COLO668 (cell line): ENCODE measurements around the gene VCPKMT.

Experiments
- DNase-seq: peaks from one replicate; lab custom pipeline; 2025; ENCODE audit not compliant: unreplicated experiment; lab: John Stamatoyannopoulos, UW

The VCPKMT gene

DNA sequence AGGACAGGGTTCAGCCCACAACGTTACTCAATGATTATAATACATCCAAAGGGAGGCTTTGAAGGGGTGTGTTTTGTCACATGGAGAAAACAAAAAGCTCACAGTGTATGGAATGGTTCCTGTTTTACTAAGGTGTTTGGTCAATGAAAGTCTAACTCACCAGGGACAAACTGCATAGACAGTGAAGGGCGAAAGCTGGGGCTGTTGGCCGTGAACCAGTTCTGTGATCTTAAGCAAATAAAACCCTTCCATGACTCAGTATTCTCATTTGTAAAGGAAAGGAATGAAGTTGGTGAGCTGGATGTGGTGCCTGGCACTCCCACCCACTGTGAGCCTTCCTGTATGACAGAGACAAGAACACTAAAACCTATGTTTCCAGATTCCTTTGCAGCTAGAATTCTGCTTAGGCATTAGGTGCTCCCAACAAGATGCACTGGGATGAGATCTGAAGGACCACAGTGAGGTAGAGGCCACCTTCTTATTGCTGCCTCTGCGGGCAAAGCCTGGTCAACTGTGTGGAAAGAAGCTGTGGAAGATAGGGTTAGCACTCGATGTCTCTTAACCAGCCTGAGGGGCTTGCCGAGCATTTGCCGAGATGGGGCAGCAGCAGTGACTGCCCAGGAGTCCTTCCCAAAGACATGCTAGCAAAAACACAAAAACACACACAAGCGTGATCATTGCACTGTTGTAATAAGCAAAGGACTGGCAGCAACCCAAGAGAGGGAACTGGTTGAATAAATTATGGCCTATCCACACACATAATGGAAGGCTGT, 48.5 kb downstream of the VCPKMT start:
- DNase-seq: no peak

DNA sequence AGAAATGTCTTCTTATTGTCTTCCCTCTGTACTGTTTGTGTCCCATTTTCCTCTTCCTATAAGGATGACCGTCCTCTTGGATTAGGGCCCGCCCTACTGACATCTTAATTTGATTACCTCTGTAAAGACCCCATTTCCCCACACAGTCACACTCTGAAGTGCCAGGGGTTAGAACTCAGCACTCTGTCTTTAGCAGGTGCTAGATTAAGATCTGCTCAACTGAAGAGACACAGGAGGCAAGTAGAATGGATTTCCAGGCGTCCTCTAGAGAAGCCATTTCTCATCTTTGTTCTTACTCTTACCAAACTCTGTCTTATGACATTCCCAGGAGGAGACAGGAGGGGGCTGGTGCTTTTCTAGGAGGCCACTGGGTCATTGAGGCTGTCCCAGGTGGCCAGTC, 50.8 kb downstream of the VCPKMT start:
- no peak for DNase-seq

DNA sequence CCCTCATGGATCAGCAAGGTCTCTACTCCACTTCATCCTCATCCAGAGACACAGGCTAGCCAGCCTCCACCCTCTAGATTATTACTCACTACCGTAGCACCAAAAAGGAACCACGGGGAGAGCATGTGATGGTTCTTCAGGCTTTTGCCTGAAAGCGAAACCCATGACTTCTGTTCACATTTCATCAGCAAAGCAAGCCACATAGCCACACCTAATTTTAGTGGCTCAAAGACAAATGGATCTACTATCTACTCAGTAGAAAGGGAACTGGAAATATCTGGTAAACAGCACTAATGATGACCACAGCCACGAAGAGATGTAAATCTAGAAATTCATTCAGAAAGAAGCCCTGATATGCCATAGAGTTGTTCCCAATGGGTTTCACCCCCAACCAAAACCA, 51.4 kb downstream of the VCPKMT start:
- no peak for DNase-seq

DNA sequence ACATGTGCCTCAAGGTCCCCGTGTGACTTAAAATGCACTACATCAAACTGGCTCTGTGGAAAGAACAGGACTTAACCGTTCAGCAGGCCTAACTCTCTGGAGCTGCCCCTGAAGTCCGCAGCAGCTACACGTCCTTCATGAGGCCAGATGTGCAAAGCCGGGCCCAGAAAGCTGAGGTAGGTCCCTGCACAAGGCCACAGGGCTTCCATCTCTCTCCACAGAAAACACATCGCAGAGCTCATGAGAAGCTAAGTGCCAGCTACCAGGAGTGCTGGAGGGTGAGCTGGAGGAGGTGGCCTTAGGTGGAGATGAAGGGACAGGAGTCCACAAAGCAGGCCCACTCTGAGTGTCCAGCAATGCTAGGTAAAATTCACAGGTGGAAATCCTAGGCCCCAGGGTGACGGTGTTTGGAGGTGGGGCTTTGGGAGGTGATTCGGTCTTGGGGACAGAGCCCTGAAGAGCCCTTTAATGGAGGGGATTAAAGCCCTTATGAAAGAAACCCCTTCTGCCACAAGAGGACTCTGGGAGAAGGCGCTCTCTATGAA, 52.4 kb downstream of the VCPKMT start:
- no peak for DNase-seq

DNA sequence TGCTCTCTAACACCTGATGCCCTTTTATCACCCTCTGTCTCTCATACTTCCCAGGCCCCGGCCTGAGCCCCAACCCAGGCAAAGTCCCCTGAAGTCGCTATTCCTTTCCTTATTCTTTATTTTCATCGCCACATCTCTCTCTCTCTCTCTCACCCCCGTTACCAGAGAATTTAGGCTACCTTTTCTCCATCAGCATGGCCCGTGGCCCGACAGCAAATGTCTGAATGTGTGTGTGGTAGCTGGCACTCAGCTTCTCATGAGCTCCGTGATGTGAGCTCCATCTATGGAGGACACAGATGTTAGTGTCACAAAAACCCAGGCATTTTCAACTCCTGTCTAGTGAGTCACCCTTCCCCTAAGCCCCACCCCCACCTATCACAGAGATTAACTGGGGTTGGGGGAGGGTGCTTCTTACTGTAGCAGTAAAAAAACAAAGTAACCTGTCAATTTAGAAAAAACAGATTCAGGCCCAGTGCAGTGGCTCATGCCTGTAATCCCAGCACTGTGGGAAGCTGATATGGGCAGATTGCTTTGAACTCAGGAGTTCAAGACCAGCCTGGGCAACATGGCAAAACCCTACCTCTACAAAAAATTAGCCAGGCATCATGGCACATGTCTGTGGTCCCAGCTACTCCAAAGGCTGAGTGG, 53.8 kb downstream of the VCPKMT start:
- no peak for DNase-seq

DNA sequence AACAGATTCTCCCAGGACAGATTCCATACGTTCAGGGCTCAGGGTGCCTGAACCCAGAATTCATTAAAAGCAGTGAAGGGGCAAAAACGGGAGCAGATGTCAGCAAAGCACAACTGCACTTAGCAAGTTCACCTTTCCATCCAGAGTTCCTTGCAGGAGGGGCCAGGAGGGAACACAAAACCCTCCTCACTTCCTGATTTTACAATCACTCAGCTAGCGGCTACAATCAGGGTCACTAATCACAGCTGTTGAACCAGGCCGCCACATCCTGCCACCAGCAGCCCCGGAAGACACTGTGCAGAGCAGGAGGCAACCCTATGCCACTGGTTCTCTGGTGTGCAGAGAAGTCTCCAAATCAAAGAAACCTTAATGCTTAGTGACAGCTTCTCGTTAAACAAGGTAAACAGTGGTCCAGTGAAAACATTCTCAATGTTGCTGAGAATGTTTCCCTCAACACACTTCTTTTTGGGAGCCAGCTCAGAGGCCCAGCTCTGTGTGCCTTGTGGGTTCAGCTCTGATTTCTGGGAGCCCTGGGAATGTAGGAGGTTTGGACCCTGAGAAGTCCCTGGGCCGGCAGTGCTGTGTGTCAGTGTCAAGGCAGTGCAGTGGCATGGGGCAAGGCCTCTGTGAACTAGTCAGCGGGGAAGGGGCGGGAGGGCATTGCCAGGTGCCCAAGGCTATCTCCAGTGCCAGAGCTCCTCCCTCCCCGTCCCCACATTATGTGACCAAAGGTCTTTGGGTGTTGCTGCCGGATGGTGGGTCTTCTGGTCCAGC, 54.5 kb downstream of the VCPKMT start:
- no peak for DNase-seq

DNA sequence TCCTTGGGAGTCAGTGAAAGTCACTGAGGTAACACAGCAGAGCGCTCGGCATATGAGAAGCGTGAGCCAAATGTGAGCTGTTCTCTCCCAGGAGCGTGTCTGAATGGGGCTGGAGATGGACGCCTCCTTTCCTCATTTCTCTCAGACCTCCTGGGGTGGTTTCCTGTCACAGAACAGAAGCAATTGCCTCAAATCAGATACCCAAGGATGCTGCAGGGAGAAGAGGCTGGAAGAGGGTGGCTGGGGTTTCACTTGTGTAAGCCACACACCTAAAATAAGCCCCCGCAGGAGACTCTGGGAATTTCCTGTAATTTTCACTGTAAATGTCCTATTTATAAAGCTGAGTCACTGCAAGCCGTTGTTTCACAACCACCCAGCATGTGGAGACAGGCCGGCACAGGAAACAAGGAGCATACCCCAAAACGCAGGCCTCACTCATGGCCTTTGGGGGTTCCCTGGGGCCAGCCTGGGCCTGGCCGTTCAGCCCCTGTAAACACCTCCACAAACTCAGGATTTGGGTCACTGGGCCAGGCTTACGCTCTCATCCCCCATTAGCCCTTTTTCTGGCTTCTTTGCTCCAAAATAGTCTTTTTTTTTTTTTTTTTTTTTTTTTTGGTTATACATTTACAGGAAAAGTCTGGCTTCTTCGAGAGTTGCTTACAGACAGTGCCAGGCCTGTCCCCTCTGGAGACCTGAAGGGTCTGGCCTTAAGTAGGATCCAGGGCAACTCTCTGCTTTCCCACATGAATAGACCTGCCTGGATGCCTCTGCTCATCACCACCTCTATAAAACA, 55.3 kb downstream of the VCPKMT start:
- no peak for DNase-seq

DNA sequence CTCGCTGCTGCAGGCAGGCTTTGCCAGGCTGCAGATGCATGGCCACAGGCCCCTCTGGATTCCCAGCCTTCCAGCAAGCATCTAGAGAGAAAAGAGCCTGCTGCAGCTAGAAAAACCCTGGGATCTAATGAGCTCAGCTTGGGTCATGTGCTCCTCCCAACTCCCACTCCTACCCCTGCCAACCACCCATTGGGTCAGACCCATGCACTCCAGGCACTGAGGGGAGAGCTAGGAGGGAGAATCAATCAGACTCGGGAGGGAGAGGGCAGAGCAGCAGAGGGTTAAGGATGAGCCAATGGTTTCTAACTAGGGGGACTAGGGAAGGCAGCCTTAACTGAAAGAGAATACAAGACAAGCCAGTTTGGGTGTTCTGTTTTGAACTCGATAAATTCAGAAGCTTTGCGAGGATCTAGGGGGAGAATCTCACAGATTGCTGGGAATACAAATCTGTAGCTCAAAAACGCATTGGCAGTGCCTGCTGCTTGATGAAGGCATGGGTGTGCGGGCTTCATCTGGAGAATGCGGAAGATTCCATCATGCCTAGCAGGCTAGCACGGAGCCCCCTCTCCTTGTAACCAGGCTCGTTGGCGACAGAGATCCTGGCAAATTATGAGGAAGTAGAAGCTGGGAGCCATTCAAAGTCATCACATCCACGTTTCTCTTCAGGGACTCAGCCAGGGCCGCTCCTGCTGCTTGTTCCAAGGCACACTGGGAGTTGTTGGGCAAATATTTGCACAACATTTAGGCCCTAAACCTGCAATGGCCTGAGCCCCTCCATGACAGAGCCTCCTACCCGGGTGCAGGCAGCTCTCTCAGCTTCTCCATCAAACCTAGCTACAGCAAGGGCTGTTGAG, 56.4 kb downstream of the VCPKMT start:
- no peak for DNase-seq
